Measurements from ENCODE around the gene GATAD2A.

Gene GATAD2A

GRCh38 chr19:19532806-19533701 lies 127.6 kb downstream of the GATAD2A start:
- H3K4me1 ChIP-seq, result no peaks in the 10 kb centered on the region
- H3K9ac ChIP-seq, result no peak overlapping the region
- TF ChIP-seq CTCF (IDR thresholded peaks at IDR 0.05), result no peak
- H3K27ac ChIP-seq, result no peak overlapping the region
- H3K27me3 ChIP-seq (ENCODE audit: control insufficient read depth, insufficient read depth, low read length), result no peaks in the 10 kb centered on the region
- H3K79me2 ChIP-seq, result no peaks in the 10 kb centered on the region
- H3K9me3 ChIP-seq (ENCODE audit: control insufficient read depth, low read length), result no peaks in the 10 kb centered on the region
- H3K4me2 ChIP-seq (ENCODE audit: low read length), result no peak overlapping the region
- H3K36me3 ChIP-seq (ENCODE audit: control insufficient read depth, insufficient read depth, low read length), result no peaks in the 10 kb centered on the region
- no peak overlapping the region for H2AFZ ChIP-seq
- H3K4me3 ChIP-seq (ENCODE audit: low read depth, low read length), result no peak overlapping the region

DNA sequence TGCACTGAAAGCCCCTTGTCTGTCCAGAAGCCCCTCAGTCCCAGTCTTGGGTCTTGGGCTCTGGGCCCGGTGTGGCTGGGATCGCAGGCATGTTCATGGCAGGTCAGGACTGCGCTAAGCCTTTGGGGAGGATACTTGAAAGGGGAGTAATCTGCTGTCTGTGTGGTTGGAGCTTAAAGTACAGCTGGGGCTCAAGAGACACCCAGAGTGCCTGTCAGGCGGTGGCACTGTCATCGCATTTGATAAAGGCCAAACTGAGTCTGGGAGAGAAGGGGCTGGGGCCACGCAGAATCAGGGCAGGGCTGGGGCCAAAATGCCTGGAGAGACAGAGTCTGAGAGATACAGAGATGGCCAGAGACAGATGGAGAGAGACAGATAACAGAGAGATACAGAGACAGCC lies 128.4 kb downstream of the GATAD2A start:
- Histone ChIP-seq H3K4me3 (ENCODE audit: low read depth, low read length) (no peak overlapping the region), H3K27ac (no peak overlapping the region), H2AFZ (no peak overlapping the region), H3K79me2 (no peaks in the 10 kb centered on the region), H3K9ac (no peak overlapping the region), H3K9me3 (ENCODE audit: control insufficient read depth, low read length) (no peaks in the 10 kb centered on the region), H3K4me1 (peaks cover 3% of the 10 kb centered on the region), H3K27me3 (ENCODE audit: control insufficient read depth, insufficient read depth, low read length) (no peaks in the 10 kb centered on the region), H3K36me3 (ENCODE audit: control insufficient read depth, insufficient read depth, low read length) (no peaks in the 10 kb centered on the region), H3K4me2 (ENCODE audit: low read length) (no peak overlapping the region)
- no peak for TF ChIP-seq CTCF (IDR thresholded peaks at IDR 0.05)

DNA sequence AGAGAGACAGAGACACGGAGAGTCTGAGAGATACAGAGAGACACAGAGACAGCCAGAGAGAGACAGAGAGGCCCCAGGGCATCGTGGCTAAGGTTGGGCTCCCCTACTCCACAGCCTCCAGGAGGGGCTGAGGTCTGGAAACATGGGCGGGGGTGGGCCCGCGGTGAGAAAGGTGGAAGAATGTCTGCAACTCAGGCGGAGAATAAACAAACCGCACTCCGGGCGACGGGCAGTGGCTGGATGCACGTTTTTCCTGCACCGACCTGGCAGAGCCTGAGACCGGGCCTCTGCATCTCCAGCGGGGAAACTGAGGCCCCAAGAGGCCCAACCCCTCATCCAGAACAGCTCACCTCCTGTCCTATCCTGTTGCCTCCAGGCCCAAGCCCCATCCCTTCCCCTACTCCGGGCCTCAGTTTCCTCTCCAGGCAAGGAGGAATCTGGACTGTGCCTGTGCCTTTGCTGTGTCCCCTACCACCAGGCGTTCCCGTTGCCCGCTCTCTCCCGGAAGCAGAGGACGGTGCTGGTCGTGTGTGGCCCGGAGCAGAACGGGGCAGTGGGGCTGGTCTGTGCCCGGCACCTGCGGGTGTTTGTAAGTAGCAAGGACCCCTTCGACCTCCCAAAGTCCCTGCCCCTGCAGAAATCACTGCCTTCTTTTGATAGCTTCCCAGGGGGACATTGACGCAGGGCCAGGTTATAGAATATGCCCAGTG lies 129.2 kb downstream of the GATAD2A start:
- Histone ChIP-seq H3K9me3 (ENCODE audit: control insufficient read depth, low read length) (no peaks in the 10 kb centered on the region), H3K27me3 (ENCODE audit: control insufficient read depth, insufficient read depth, low read length) (no peaks in the 10 kb centered on the region), H3K4me3 (ENCODE audit: low read depth, low read length) (no peak overlapping the region), H3K36me3 (ENCODE audit: control insufficient read depth, insufficient read depth, low read length) (no peaks in the 10 kb centered on the region), H3K4me2 (ENCODE audit: low read length) (no peak overlapping the region), H3K27ac (no peak overlapping the region), H3K9ac (no peak overlapping the region), H3K4me1 (peaks cover 3% of the 10 kb centered on the region), H3K79me2 (no peaks in the 10 kb centered on the region), H2AFZ (no peak overlapping the region)
- TF ChIP-seq CTCF (IDR thresholded peaks at IDR 0.05), result no peak

DNA sequence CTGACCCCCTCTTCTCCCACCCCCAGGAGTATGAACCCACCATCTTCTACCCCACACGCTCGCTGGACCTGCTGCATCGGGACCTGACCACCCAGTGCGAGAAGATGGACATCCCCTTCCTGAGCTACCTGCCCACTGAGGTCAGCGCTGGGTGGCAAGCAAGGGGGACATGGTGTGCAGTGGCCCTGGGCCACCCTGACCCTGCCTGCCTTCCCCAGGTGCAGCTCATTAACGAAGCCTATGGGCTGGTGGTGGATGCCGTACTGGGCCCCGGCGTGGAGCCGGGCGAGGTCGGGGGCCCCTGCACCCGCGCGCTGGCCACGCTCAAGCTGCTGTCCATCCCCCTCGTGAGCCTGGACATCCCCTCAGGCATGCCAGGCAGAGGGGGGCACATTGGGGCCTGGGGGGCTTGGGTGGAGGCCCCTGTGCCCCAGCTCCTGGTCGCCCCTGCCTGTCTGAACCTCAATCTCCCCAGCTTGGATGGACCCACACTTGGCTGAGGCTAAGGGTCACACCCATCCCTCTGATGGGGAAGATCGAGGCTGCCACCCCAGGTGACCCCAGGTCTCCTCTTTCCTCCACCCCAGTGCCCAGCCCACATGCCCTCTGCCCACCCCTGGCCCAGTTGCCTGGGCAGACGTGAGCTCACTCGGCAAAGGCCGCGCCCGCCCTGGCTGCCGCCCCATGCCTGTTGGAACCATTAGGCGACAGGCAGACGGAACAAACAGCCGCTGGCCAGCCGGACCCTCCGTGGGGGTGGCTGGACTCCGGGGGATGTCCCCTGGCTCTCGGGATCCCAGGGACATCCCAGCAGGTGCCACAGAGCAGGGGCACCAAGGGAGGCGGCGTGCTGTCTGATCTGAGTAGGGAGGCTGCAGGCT lies 130.1 kb downstream of the GATAD2A start:
- Histone ChIP-seq H3K4me3 (ENCODE audit: low read depth, low read length) (no peak overlapping the region), H3K9ac (no peak overlapping the region), H3K4me2 (ENCODE audit: low read length) (no peak overlapping the region), H3K27me3 (ENCODE audit: control insufficient read depth, insufficient read depth, low read length) (no peaks in the 10 kb centered on the region), H3K4me1 (peaks cover 3% of the 10 kb centered on the region), H3K9me3 (ENCODE audit: control insufficient read depth, low read length) (no peaks in the 10 kb centered on the region), H2AFZ (no peak overlapping the region), H3K79me2 (no peaks in the 10 kb centered on the region), H3K27ac (no peak overlapping the region), H3K36me3 (ENCODE audit: control insufficient read depth, insufficient read depth, low read length) (no peaks in the 10 kb centered on the region)
- TF ChIP-seq CTCF (IDR thresholded peaks at IDR 0.05), result no peak
